Measurements from ENCODE around the gene C1orf87. TPM values are rescaled to one million over a fixed set of nuclear protein-coding genes. Genes with fewer than 3 reads are reported as not detected.

Gene C1orf87
- total RNA-seq, 2 donors from 2014 or later, result not detected

GRCh38 chr1:60049188-60049587 lies 24.4 kb downstream of the C1orf87 start:
- Mint-ChIP-seq H3K9me3 (peaks cover 22% of the 10 kb centered on the region), H3K27me3 (ENCODE audit: insufficient read depth) (no peaks in the 10 kb centered on the region), H3K36me3 (ENCODE audit: low read depth) (no peaks in the 10 kb centered on the region), H3K27ac (no peak overlapping the region), H3K4me1 (peaks cover 5% of the 10 kb centered on the region), H3K4me3 (no peak overlapping the region)
- H3K27me3 ChIP-seq (ENCODE audit: control insufficient read depth, insufficient read depth, low read length, poor library complexity, severe bottlenecking), result no peaks in the 10 kb centered on the region
- H3K27ac ChIP-seq (ENCODE audit: low read depth, low read length), result no peak overlapping the region
- TF ChIP-seq CTCF (conservative IDR thresholded peaks at IDR 0.05), result no peak
- H3K9ac ChIP-seq (ENCODE audit: extremely low read depth, low read length, poor library complexity, severe bottlenecking), result no peak overlapping the region
- DNase-seq, result no peak
- H3K4me3 ChIP-seq (ENCODE audit: low read length), result no peak overlapping the region
- no peaks in the 10 kb centered on the region for H3K4me1 ChIP-seq (ENCODE audit: control insufficient read depth, insufficient read depth, low read length)
- no peaks in the 10 kb centered on the region for H3K36me3 ChIP-seq (ENCODE audit: control insufficient read depth, insufficient read depth, low read length)
- peaks cover 25% of the 10 kb centered on the region for H3K9me3 ChIP-seq (ENCODE audit: control insufficient read depth, low read length)

- Histone ChIP-seq H3K4me1 (ENCODE audit: control insufficient read depth, insufficient read depth, low read length) (no peaks in the 10 kb centered on the region), H3K36me3 (ENCODE audit: control insufficient read depth, insufficient read depth, low read length) (no peaks in the 10 kb centered on the region), H3K4me3 (ENCODE audit: low read length) (no peak overlapping the region), H3K27me3 (ENCODE audit: control insufficient read depth, insufficient read depth, low read length, poor library complexity, severe bottlenecking) (no peaks in the 10 kb centered on the region), H3K9me3 (ENCODE audit: control insufficient read depth, low read length) (peaks cover 10% of the 10 kb centered on the region), H3K9ac (ENCODE audit: extremely low read depth, low read length, poor library complexity, severe bottlenecking) (no peak overlapping the region), H3K27ac (ENCODE audit: low read depth, low read length) (no peak overlapping the region)
- Mint-ChIP-seq H3K4me3 (no peak overlapping the region), H3K9me3 (peaks cover 5% of the 10 kb centered on the region), H3K36me3 (ENCODE audit: low read depth) (no peaks in the 10 kb centered on the region), H3K27me3 (ENCODE audit: insufficient read depth) (peaks cover 4% of the 10 kb centered on the region), H3K4me1 (peaks cover 4% of the 10 kb centered on the region), H3K27ac (no peak overlapping the region)
- DNase-seq, result no peak
- TF ChIP-seq CTCF (conservative IDR thresholded peaks at IDR 0.05), result no peak
These were observed 28.7 kb downstream of the C1orf87 start for GRCh38 chr1:60044881-60045280.

GRCh38 chr1:60041783-60042182 lies 31.8 kb downstream of the C1orf87 start:
- Histone ChIP-seq H3K9me3 (ENCODE audit: control insufficient read depth, low read length) (no peaks in the 10 kb centered on the region), H3K27me3 (ENCODE audit: control insufficient read depth, insufficient read depth, low read length, poor library complexity, severe bottlenecking) (no peaks in the 10 kb centered on the region), H3K36me3 (ENCODE audit: control insufficient read depth, insufficient read depth, low read length) (no peaks in the 10 kb centered on the region), H3K9ac (ENCODE audit: extremely low read depth, low read length, poor library complexity, severe bottlenecking) (no peak overlapping the region), H3K4me1 (ENCODE audit: control insufficient read depth, insufficient read depth, low read length) (no peaks in the 10 kb centered on the region), H3K27ac (ENCODE audit: low read depth, low read length) (no peak overlapping the region), H3K4me3 (ENCODE audit: low read length) (no peak overlapping the region)
- Mint-ChIP-seq H3K27ac (no peak overlapping the region), H3K4me3 (no peak overlapping the region), H3K27me3 (ENCODE audit: insufficient read depth) (peaks cover 4% of the 10 kb centered on the region), H3K9me3 (no peaks in the 10 kb centered on the region), H3K4me1 (peaks cover 4% of the 10 kb centered on the region), H3K36me3 (ENCODE audit: low read depth) (no peaks in the 10 kb centered on the region)
- DNase-seq, result no peak
- no peak for TF ChIP-seq CTCF (conservative IDR thresholded peaks at IDR 0.05)
- WGBS, 2 experiments (ENCODE audit: insufficient coverage in 1 of 2, insufficient read length in 1 of 2), result 67 to 100% methylated on average over 1 to 2 of the region's 2 CpGs

All from endodermal cell (in vitro differentiated cells).